ENCODE measurements around the gene ILKAP. TPM values are rescaled to one million over a fixed set of nuclear protein-coding genes. Genes with fewer than 3 reads are reported as not detected.

The ILKAP gene, protein sequence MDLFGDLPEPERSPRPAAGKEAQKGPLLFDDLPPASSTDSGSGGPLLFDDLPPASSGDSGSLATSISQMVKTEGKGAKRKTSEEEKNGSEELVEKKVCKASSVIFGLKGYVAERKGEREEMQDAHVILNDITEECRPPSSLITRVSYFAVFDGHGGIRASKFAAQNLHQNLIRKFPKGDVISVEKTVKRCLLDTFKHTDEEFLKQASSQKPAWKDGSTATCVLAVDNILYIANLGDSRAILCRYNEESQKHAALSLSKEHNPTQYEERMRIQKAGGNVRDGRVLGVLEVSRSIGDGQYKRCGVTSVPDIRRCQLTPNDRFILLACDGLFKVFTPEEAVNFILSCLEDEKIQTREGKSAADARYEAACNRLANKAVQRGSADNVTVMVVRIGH
- 22.6 TPM for total RNA-seq

DNA sequence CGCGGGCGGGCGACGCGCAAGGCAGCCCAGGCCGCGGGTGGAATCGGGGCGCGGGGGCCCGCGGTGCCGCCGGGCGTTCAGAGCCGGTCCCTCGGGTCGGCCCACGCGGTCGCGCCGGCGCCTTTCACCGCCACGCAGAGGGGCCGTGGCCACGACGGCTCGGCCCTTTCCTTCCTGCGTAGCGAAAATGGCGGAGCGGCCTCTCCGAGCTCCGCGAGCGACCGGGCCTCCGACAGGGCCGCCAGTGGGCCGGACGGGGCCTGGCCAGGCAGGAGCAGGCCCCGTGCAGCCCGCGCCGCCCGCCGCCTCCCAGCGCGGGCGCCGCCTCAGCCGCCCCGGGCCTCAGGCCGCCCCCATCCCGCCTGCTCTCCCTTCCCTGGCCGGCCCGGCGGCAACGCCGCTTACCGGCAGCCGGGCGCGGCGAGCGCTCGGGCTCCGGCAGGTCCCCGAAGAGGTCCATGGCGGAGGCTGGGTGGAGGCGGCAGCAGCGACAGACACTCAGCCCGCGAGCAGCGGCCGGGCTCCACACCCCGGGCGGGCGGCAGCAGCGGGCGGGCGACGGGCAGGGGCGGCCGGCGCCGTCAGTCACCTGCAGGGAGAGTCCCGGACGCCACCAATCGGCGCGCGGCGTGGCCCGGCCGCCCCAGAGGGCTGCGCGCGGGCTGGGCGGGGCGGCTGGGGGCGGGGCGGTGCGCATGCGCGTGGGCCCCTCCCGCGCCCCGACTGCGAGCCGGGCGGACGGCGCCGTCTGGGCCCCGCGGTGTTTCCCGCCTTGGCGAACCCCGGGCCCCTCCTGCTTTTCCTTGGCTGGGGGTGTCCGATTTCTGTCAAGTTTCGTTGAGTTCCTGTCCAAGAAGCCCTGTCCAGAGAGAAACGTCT is at the start of gene ILKAP:
TSS of gene ILKAP (minus strand) at position 602 of the 879 bp plus-strand sequence. CDS start at position 460, 142 bp downstream.
- intact Hi-C loops (cut with DNase I) = loop anchor here (1.0 to 2.0 kb wide), 3 partner anchors 33 to 65 kb away; partner anchors contain the start of genes HES6 and KLHL30
- Histone ChIP-seq H3K27me3 (no peaks in the 10 kb centered on the region), H3K4me1 (peaks cover 12 to 23% of the 10 kb centered on the region in 2 donors), H3K9me3 (no peaks in the 10 kb centered on the region), H3K4me3 (peak within 1 kb of the TSS; percentile 99), H3K36me3 (no peaks in the 10 kb centered on the region), H3K27ac (peak within 1 kb of the TSS; percentile 88 to 98)
- TF ChIP-seq, protein P1, sequence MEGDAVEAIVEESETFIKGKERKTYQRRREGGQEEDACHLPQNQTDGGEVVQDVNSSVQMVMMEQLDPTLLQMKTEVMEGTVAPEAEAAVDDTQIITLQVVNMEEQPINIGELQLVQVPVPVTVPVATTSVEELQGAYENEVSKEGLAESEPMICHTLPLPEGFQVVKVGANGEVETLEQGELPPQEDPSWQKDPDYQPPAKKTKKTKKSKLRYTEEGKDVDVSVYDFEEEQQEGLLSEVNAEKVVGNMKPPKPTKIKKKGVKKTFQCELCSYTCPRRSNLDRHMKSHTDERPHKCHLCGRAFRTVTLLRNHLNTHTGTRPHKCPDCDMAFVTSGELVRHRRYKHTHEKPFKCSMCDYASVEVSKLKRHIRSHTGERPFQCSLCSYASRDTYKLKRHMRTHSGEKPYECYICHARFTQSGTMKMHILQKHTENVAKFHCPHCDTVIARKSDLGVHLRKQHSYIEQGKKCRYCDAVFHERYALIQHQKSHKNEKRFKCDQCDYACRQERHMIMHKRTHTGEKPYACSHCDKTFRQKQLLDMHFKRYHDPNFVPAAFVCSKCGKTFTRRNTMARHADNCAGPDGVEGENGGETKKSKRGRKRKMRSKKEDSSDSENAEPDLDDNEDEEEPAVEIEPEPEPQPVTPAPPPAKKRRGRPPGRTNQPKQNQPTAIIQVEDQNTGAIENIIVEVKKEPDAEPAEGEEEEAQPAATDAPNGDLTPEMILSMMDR (IDR thresholded peaks at IDR 0.05) = peak in 1 of 3 experiments; percentile 16
- DNase-seq (ENCODE audit: low spot score in 2 of 2) = peak; percentile 43 to 94

DNA sequence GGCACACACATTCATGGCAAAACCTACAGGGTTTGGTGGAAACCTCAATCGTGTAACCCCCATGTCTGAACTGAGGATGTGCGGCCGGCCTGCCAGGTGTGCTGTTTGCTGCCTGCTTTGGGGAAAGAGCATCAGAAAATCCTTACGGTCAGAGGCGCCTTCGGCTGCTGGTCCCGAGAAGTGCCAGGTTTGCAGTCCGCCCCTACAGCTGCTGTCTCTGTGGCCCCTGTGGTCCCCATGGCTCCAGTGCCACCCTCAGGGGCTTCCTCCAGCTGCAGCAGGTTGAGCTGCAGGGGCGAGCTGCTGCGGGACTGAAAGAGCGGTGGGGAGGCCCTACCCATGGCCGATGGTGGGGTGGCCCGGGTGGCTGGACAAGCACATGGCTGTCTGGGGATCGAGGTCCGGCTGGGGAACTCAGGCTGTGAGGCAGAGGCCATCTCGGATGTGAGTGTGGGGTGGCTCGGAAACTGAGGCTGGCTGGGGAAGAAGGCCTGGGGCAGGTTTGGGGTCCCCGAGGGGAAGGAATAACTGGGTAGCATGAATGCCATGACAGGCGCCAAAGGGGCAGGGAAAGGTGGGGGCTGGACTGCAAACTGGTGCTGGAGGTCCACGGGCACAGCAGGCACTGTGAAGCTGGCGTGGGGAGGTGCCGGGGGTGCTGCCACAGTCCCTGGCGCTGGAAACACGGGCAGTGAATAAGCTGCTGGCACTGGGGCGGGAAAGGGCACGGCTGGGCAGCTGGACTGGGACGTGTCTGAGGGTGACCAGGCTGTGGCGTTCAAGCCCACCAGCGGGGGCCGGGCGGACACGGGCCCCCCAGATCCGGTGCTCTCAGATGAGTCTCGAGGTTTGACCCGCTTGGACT is 49.5 kb upstream of the ILKAP start:
- H3K27ac ChIP-seq = no peak overlapping the region
- intact Hi-C loops (cut with DNase I) = no loop called here
- TF ChIP-seq, protein P1 (IDR thresholded peaks at IDR 0.05) = no peak
- H3K9me3 ChIP-seq = no peaks in the 10 kb centered on the region
- no peaks in the 10 kb centered on the region for H3K27me3 ChIP-seq
- DNase-seq (ENCODE audit: low spot score in 2 of 2) = no peak
- H3K4me3 ChIP-seq = no peak overlapping the region
- peaks cover 80 to 91% of the 10 kb centered on the region in 2 donors for H3K36me3 ChIP-seq
- H3K4me1 ChIP-seq = no peaks in the 10 kb centered on the region

DNA sequence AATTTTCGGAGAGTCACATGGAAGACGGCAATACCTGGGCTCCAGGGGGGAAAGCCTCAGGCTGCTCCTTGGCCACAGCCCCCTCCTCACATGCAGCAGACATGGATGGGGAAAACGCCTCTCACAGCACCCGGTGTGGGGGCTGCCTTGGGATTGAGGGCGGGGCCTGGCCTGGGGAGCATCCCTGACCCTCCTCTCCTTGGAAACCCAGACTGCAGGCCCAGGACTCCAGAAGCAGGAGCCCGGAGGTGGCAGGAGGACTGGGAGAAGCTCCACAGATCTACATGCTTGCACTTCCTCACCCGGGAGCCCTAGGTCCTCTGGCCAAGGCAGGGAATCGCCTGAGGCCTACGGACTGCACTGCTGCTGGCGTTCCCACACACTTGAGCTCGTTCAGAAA is 48.5 kb upstream of the ILKAP start:
- intact Hi-C loops (cut with DNase I) = no loop called here

DNA sequence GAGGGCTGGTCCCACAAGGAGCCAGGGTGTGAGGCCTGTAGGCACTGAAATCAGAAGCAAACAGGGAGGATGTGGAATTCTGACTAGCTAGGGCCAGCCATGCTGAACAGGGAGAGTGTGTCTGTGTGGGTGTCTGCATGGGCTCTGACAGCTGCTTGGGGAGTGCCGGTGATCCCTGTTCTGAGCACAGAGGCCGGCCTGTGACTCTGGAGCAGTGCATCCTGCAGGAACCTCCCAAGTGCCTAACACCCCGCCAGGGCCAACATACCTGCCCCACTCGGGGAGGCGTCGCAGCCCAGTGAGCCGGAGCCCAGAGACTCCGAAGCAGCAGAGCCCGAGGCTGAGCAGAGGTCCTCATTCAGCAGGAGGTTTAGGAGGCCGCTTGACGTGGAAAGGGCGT is 47.8 kb upstream of the ILKAP start:
- H3K9me3 ChIP-seq = no peaks in the 10 kb centered on the region
- no peaks in the 10 kb centered on the region for H3K4me1 ChIP-seq
- TF ChIP-seq, protein P1 (IDR thresholded peaks at IDR 0.05) = no peak
- intact Hi-C loops (cut with DNase I) = no loop called here
- H3K4me3 ChIP-seq = no peak overlapping the region
- DNase-seq (ENCODE audit: low spot score in 2 of 2) = no peak
- no peaks in the 10 kb centered on the region for H3K27me3 ChIP-seq
- H3K36me3 ChIP-seq = peaks cover 72 to 85% of the 10 kb centered on the region in 2 donors
- no peak overlapping the region for H3K27ac ChIP-seq

More for the DNA sequence above, 48.5 kb upstream of the ILKAP start:
- TF ChIP-seq, protein P1 (IDR thresholded peaks at IDR 0.05) = no peak
- Histone ChIP-seq H3K36me3 (peaks cover 73 to 86% of the 10 kb centered on the region in 2 donors), H3K4me1 (no peaks in the 10 kb centered on the region), H3K9me3 (no peaks in the 10 kb centered on the region), H3K4me3 (no peak overlapping the region), H3K27me3 (no peaks in the 10 kb centered on the region), H3K27ac (no peak overlapping the region)
- DNase-seq (ENCODE audit: low spot score in 2 of 2) = no peak

DNA sequence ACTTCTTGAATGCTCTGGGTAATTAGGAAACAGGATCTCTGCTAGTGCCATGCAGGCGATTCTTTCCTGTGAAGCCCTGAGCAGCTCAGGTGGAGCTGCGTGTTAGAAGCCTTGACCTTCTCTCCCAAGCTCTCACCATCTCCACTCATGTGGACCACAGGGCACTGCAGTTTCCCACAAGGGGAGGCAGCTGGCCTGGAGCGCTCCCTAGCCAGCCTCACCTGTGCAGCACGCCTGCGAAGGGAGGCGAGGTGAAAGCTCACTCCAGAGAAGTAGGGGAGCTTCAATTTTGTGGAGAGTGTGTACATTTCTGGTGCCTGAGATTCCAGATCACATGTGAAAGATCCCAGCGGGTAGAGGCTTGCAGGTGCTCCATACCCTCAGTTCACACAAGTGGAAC is 47.4 kb upstream of the ILKAP start:
- intact Hi-C loops (cut with DNase I) = no loop called here
- H3K4me1 ChIP-seq = no peaks in the 10 kb centered on the region
- TF ChIP-seq, protein P1 (IDR thresholded peaks at IDR 0.05) = no peak
- DNase-seq (ENCODE audit: low spot score in 2 of 2) = no peak
- peaks cover 72 to 85% of the 10 kb centered on the region in 2 donors for H3K36me3 ChIP-seq
- H3K9me3 ChIP-seq = no peaks in the 10 kb centered on the region
- no peaks in the 10 kb centered on the region for H3K27me3 ChIP-seq
- H3K4me3 ChIP-seq = no peak overlapping the region
- no peak overlapping the region for H3K27ac ChIP-seq

Measured in ascending aorta (tissue), 2 donors.